ENCODE measurements around the gene CDK2.
"Not testable (repeated sequence)": the region's sequence is repeated elsewhere in the genome, so short reads cannot be mapped to it uniquely, and the experiment has no call there.

The CDK2 gene

DNA sequence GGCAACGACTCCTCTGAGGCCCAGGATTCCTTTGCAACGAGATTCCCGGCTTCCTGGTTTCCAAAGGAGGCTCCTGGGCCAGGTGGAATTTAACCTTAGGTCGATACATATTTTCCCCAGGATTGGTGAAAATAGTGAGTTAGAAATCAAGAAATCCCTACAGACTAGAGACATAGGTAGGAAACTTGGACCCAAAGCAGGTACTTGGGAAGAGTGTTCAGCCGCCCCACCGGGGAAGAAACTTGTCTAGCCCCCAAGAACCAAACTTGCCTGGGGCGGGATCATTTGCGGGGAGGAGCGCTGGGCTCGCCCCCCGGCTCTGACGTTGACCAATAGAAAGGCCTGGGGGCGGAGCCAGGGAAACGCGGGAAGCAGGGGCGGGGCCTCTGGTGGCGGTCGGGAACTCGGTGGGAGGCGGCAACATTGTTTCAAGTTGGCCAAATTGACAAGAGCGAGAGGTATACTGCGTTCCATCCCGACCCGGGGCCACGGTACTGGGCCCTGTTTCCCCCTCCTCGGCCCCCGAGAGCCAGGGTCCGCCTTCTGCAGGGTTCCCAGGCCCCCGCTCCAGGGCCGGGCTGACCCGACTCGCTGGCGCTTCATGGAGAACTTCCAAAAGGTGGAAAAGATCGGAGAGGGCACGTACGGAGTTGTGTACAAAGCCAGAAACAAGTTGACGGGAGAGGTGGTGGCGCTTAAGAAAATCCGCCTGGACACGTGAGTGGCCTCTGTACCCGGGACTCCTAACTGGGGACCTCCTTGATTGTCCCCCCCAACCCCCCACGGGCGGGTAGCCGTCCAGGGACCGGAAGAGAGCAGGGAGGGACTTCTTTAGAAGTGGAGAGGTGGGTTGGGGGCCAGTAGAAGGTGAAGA is at the start of gene CDK2:
CDK2 (plus strand) TSS at position 423 of the 874 bp plus-strand sequence; CDS start at position 602, 179 bp downstream.
- peak; percentile 91 for DNase-seq (ENCODE audit: low spot score)

DNA sequence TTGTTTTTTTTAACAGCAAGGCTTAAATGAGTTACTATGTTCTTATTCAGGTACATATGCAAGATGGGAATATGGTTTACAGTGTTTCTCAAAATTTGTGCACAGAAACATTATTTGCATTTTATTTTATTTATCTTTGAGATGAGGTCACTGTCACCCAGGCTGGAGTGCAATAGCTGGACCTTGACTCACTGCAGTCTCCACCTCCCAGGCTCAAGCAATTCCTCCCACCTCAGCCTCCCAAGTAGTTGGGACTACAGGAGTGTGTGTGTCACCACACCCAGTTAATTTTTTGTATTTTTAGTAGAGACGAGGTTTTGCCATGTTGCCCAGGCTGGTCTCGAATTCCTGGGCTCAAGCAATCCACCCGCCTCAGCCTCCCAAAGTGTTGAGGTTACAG is 47.6 kb upstream of the CDK2 start:
- not testable (repeated sequence) for DNase-seq (ENCODE audit: low spot score)

DNA sequence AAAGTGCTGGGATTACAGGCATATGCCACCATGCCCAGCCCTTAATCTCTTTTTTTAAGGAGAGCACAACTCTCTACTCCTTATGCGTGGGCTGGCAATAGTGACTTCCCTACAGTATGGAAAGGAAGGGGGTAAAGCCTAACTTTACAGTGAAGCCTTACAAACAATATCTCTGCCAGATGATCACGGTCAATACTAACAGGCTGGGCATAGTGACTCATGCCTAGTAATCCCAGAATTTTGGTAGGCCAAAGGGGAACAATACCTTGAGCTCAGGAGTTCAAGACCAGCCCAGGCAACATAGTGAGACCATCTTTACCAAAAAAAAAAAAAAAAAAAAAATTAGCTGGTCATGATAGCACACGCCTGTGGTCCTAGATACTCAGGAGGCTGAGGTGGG is 44.5 kb upstream of the CDK2 start:
- DNase-seq (ENCODE audit: low spot score): no peak

DNA sequence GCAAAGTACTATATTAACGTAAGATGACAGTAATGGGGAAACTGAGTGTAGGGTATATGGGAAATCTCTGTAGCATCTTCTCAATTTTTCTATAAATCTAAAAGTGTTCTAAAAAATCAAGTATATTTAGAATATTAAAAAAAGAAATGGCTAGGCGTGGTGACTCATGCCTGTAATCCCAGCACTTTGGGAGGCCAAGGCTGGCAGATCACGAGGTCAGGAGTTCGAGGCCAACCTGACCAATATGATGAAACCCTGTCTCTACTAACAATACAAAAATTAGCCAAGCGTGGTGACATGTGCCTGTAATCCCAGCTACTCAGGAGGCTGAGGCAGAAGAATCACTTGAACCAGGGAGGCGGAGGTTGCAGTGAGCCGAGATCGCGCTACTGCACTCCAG is 43.0 kb upstream of the CDK2 start:
- not testable (repeated sequence) for DNase-seq (ENCODE audit: low spot score)

DNA sequence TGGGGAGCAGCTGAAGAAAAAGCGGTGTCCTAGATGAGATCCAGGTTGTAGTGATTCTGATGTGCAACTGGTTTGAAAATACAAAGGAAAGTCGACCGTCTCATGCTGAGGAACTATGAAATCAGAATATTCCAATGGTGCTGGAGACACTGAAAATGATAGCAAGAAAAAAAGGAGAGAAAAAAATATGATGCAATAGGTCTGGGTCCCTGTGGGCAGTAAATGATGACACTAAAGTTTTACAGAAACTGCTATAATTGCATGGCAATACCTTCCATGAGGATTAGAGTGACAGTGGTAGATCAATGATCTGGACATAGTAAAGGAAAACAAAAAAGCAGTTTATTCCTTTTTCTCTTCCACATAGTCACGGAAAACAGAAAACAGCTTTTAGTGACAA is 41.3 kb upstream of the CDK2 start:
- no peak for DNase-seq (ENCODE audit: low spot score)

DNA sequence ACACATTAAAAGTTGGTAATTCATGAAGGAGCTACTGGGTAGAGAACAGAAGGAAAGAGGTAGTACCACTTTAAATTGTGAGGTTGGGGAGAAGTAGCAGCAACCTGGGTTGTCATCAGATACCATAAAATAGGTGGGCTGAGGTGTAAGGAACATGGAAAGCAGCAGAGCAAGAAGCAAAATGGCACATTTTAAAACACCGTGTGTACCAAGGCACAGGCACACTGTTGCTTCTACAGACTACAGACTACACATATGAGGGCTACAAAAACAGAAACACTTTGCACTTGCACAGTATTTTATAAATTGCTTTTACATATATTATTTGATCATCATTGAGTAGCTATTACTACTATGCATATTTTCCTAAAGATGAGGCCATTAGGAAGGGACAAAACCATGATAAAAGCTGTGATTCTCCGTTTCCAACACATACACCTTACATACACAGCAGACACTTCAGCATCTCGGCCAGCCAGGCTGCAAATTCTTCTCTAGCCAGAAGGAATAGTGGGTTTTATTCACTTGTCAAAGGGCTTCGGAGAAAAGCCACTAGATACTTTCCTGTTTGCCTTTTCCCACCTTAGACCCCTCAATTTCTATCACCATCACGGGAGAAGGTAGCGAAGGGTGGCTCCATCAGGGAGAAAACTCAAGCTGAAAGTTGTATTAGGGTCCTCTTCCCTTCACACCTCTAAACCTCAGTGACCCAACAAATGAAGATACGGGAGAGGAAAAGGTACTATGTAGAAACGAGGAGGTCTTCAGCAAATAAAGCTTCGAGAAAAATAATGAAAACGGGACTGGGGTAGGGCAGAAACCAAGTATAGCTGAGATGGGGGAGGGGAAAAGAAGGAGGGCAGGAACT is 40.5 kb upstream of the CDK2 start:
- DNase-seq (ENCODE audit: low spot score): no peak

DNA sequence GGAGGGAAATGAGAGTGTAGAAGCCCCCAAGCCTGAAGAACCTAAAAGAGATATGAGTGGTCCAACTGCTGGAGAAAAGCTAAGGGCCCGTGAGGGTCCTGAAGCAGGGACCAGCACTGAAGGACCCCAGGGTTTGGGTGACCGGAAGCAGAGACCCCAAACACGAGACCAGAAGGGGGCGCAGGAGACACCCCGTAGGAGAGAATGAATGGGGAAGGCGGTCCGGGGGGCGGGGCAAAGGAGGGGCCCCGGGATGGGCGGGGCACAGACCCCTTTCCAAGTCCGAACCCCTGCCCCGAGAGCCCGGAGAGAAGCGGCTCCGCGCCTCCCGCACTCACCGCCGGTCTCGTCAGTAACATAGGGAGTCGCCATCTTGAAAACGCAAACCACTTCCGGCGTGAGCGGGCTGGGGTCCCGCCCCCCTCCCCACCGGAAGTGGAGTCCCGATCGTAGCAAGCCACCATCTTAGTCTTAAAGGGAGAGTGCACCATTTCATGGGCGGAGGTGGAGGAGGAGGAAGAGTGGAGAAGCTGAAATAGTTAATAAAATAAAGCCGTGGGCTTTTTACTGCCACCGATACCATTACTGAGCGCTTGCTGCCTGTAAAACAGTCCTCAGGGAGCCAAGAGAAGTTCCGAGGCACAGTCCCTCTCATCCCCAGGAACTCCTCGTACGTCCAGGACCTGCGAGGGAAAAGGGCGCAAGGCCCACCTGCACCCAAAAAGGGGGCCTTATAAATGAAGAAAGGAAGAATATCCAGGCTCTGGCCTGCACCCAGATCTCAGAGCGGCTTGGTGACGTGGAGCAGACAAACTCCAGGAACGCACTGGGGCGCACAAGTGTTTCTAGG is 39.7 kb upstream of the CDK2 start:
- DNase-seq (ENCODE audit: low spot score): peak; percentile 94

DNA sequence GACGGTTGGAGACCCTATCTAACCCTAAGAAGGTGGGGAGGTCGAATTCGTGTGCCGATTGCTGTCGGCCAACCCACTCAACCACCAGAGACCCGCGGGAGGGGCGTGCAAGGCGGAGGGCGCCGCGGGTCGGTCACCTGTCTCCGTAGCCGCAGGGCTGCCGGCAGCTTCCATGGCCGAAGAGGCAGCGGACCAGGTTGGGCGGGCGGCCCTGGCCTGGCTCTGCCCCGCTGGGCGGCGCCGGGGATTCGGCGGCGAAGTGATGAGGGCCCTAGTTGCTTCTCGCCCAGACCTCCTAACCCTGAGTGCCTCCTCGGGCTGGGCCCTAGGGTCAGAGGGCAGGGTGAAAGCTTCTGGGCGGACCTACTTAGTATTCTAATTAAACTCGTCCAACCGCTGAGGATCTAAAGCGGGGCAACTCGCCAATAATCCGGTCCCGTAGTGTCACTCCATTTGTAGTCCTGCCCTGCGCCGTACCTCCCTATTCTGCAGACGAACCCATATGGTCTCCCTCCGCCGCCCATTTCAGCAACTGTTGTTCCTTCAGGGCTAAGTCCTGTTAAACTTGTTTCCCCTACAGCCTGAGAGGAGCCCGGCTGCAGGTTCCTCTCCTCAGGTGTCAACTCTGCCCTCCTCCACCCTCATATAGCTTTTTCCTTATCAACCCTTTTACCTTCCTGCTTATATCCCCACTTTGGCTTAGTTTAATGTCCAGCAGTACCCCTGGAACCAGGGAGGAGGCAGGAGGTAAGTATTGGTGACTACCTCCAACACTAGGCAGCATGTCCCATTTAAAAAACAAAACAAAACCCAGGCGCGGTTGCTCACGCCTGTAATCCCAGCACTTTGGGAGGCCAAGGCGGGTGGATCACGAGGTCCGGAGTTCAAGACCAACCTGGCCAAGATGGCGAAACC is 38.8 kb upstream of the CDK2 start, which contains the start of gene PYM1:
PYM1 (minus strand) TSS at position 307 of the 915 bp plus-strand sequence; CDS start at position 174, 133 bp downstream.
- DNase-seq (ENCODE audit: low spot score): peak; percentile 90

DNA sequence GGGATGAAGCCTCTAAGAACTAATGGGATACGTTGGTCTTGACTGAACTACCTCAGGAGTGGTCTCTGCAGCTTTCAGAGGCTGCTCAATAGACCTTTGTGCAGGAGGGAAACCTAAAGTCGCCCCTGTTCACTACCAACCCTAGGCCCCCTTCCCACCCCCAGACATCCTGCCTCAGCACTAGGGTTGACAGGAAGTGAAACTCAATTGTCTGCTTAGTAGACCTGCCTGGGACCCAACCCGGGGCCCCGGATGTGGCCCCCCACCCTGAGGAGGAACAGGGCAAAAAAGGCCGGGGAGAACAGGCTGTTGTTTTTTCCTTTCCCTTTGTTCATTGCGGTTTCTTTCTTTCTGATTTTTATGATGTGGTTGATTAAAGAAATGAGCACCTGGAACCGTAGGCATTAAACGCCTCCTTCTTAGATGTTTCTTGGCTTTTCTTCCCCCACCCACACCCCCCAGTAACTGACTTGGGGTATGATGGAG is 37.3 kb upstream of the CDK2 start:
- peak; percentile 91 for DNase-seq (ENCODE audit: low spot score)

DNA sequence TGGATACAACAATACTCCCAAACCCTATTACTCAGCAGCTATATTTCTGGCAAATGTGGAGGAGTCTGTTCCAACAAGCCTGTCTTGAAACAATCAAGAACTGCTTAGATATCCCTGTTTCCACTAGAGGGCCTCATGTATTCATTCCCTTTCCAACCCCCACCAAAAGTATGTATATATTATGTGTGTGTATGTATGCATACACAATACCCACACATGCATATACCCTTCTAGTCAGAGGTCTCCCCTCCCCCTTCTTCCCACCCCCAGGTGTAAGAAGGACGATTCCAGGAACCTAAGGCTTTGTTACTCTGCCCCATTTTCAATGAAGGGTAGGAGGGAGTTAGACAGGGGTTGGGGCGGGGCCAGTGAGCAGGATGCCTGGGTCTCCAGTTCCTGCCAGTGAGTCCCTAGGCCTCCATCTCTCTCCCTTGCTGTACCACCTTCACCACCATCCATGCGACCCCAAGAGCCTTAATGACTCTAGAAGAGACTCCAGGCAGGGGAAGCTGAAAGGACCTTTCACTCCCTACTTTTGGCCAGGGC is 35.8 kb upstream of the CDK2 start, which contains the start of gene DGKA:
DGKA (plus strand) TSS at position 392 of the 546 bp plus-strand sequence. CDS start 5,342 bp downstream, outside the sequence.
- DNase-seq (ENCODE audit: low spot score): peak; percentile 81

DNA sequence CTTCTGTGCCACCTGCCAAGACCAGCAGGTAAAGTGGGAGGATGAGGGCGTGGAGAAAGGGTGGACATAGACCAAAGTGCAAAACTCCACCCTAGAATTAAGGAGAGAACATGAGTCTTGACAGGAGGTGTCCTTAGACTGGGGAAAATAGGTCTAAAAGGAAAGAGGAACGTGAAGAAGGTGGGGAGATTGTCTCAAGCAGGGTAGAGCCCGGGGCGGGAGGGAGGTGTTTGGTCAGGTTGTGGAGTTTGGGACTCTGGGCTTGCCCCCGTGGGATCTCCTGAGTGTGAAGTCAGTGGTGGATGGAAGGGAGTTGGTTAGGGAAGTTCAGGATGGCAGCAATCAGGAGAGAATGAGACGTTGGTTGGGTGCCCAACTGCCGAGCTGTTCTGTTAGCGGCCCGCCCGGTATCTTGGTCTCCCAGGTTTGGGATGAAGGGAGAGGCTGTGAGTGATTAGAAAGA is 35.3 kb upstream of the CDK2 start:
- DNase-seq (ENCODE audit: low spot score): no peak

DNA sequence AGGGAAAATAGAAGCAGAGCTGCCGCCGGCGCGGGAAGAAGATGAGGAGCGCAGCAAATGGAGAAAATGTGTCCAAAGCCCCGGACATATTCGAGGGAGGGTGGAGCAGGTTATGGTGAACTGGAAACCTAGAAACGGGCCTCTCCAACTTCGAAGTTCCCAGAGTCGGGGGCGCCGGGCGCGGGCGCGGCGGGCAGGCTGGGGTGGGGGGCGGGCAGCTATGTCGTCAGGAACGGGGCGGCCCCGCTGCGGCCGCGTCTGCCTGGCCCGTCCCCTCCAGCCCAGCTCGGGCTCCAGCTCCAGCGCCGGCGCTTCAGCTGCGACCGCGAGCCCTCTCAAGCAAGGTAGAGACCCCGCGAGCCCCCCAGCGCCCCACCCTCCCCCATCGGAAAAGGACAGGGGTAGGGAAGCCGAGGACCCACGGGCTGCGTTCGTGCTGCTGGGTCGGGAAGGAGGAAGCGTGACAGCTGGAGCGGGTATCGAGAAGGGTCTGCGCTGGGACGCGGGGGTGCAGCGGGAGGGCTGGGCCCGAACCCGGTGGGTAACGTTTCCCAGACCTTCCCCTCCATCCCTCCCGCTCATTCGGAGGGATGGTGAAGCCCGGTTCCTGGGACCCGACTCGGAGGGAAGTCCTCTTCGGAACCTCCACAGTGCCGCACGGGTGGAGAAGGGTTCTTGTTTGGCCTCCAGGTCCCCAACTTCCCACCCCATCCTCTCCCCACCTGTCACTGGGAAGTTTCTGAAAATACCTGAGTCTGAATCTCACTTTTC is 34.7 kb upstream of the CDK2 start:
- DNase-seq (ENCODE audit: low spot score): no peak

DNA sequence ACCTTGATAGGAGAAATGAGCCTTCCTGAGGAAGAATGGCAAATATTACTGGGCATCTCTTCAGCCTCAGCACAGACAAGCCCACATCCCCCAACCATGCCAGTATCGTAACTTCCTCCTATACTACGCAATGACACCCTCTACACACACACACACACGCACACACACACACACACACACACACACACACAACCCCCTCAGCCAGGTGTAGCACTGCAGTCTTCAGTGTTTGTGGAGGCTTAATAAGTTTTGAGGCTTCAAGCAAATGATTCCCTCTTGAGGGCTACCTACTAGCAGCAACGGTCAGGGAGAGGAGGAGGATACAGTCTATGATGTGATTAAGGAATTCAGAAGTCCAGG is 34.1 kb upstream of the CDK2 start:
- DNase-seq (ENCODE audit: low spot score): peak; percentile 58

DNA sequence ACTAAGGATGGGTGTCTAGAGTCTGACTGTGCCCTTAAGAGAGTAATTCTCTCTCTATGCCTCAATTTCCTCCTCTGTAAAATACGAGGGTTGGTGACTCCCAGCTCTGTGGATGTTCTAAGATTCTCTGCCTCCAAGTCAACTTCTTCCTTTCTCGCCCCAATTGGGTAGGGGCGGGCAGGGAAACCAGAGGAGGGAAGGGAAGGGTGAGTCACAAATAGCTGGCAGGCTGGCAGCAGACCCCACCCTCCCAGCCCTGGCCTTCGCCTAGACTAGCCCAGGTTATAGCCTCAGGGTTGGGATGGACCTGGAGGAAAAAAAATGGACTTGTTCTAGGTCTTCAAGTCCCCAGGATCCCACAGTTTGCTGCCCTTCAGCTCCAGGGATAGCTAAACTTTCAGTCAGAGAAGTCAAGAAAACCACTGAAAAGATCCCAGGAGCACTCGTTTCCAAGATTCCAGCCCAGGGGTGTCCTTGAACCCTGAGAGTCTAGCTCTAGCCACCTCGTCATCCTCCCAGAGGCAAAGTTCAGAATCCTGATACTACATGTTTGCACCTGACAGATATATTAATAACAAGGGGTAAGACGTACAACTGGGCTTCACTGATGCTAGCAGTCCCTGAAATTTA is 33.3 kb upstream of the CDK2 start:
- no peak for DNase-seq (ENCODE audit: low spot score)

DNA sequence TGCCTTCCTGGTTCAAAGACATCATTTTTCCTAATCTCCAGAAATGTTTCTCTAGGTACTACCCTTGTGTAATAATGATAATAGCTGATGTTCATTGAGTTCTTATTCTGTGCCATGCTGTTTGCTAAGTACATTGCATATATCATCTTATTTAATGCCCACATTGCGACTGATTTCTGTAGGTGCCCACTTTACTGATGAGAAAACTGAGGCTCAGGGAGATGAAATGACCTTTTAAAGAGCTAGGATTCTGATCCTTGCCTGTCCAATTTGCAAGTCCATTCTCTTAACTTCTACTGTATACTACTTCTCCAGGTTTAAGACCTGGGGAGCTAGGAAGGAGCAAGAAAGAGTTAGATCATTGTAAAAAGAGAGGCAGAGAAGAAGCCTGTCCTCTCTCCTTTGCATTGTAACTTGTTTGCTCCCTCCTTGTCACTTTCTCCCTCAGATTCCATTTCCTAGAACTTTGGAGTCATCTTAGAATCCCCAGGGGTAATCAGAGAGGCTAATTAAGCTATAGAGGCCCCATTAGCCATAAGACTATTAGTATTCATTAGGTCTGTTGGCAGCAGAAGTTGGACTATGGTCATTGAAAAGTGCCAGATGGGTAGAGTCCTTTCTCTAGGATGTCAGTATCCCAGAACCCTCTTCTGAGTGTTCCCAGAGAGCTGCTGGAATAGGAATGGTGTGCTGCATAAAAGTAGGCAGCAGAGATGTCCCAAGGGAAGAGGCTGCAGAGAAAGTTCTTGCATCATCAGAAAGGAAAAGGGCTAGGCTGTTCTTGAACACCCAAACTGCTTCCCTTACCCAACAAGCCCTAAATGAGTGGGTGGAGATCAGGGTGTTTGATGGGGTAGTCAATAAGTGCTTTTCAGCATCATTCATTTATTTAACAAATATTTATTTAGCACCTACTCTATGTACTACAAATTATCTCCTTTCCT is 32.6 kb upstream of the CDK2 start:
- DNase-seq (ENCODE audit: low spot score): no peak

DNA sequence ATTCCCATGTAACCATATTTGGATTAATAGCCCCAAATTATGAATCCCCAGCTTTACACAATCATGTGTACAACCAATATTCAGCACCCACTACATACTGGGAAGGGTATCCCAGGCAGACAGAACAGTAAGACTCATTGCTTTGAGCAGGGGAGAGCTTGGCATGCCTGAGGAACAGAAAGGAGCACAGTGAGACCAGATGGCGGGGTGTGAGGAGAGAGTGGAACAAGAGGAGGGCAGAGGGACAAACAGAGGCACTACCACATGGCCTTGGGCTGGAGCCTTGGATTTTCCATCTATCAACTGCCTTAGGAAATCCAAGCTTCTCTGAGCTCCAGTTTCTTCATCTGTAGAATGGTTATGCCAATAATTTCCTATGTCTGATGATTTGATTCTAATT is 31.9 kb upstream of the CDK2 start:
- no peak for DNase-seq (ENCODE audit: low spot score)

DNA sequence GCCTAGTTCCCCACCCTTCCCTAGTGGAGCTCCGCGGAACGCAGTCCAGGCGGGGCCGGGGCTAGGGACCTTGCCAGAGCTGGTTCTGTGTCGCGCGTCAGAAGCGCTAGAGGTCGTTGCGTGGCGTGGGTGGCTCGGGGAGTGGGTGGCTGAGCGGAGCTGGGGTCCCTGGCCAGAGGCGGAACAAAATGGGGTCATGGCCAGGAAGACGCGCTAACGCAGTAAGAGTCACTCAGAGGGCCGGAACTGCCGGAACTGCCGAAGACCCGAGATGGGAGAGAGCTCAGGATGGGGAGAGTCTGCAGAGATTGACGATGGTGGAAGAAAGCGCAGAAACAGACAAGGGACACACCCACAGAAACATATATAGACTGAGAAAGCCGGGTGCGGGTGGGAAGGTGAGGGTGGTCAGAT is 30.9 kb upstream of the CDK2 start:
- peak; percentile 32 for DNase-seq (ENCODE audit: low spot score)

DNA sequence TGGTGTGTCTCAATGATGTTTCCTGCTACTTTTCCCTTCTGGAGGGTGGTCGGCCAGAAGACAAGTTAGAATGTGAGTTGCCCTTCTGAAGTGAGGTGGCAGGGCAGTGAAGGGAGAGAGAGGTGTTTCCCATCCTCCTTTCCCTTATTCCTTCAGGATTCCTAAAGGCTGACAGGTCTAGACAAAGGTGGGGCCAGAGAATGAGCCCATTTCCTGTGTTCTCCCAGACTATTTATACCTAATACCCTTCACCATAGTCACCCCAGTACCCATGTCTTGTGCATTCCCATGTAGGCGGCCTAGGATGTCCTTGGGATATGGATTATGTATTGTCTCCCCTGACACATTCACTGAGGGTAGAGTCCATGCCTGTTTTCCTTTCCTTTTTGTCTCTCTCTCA is 28.6 kb upstream of the CDK2 start:
- no peak for DNase-seq (ENCODE audit: low spot score)
